HG02970 (cell line): ENCODE results near the gene SPATA25.
"Not testable (repeated sequence)": the region's sequence is repeated elsewhere in the genome, so short reads cannot be mapped to it uniquely, and the experiment has no call there.

Source experiments
- ATAC-seq: cut with Tn5 transposase; IDR thresholded peaks from one replicate; pipeline ENCODE4 v1.9.1; 2021; ENCODE audit warnings: mild to moderate bottlenecking, moderate library complexity, moderate number of reproducible peaks; ENCODE audit not compliant: unreplicated experiment, low FRiP score

Gene SPATA25, protein sequence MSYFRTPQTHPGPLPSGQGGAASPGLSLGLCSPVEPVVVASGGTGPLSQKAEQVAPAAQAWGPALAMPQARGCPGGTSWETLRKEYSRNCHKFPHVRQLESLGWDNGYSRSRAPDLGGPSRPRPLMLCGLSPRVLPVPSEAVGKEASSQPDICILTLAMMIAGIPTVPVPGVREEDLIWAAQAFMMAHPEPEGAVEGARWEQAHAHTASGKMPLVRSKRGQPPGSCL

DNA sequence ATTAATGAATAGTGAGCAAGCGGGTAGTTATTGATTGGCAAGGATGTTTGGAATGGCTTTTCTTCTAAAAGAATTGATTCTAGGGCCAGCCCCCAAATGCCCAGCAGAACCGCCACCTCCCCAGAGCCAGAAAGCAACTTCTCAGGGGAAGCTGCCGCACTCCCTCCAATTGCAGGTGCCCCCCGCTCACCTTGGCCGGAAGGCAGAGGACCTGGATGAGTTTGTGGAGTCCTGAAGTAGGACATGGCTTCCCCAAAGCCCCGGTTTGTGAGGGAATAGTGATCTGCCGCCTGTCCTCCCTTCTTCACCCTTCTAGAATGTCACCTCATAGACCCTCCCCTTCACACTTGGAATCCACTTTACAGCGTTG is at the start of gene SPATA25:
SPATA25 (minus strand) TSS at position 277 of the 370 bp plus-strand sequence; CDS start at position 245, 32 bp downstream.
- no peak for ATAC-seq

DNA sequence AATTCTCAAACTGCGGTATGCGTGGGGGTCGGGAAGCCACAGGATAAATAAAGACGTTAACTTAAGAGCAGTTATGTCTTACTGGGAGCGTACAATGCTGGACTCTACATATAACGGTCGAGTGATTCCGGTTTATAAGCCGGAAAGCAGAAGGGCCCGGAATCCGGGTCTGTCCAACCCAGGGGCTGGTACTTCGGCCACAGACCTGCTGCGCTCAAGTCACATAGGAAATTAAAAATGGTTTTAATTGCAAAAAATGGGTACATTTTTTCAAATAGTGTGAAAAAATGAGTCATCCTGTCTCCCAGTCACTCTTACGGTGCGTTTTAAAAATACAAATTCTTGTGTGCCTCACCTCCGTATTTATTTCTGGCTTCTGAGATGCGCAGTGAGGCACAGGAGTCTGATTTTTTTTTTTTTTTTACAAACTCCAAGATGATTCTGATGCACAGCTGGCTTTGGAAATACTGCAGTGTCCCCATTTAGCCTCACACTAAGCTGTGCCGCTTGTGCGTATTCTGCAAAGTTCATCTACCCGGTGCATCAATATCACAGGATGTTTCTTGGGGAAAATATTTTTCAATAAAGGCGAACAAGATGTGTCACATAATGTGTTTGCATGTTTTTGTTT is 48.1 kb upstream of the SPATA25 start:
- peak; percentile 5 for ATAC-seq

DNA sequence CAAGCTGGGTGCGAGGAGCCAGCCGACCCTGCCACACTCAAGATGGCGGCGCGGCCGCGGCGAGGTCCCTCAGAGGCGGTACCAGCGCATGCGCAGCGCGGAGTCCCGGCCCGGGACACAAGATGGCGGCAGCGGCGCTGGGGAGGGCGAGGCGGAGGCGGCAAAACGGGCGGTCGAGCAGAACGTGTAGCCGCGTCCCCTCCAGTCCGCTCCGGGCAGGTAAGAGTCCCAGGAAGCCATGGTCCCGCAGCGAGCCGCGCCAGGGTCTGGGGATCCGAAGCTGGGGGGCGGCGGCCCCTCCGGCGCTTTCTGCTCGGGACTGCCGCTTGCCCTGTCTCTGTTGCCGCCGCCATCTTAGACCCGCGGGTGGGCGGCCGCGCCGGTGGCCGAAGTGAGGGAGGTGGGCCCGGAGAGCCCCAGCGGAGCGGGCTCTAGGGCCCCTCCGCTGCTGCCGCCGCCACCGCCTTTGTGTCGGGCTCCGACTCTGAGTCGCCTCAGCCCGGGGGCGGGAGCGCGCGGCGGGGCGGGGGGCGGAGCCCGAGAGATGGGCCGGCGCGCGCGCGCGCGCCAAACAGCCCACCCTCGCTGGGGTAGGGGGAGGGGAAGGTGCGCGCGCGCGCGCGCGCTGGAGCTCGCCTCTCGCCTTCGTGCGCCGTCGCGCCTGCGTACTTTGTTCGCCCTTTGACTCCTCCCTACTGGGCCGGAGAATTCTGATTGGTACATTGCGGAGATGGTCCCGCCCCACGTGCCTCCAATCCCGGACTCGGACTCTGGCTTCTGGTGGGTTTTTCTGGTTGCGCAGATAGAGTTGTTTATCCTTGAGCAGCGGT is 47.4 kb upstream of the SPATA25 start, which contains the start of gene PCIF1:
PCIF1 (plus strand) TSS at position 98 of the 830 bp plus-strand sequence. CDS start 4,317 bp downstream, outside the sequence.
- peak; percentile 76 for ATAC-seq

DNA sequence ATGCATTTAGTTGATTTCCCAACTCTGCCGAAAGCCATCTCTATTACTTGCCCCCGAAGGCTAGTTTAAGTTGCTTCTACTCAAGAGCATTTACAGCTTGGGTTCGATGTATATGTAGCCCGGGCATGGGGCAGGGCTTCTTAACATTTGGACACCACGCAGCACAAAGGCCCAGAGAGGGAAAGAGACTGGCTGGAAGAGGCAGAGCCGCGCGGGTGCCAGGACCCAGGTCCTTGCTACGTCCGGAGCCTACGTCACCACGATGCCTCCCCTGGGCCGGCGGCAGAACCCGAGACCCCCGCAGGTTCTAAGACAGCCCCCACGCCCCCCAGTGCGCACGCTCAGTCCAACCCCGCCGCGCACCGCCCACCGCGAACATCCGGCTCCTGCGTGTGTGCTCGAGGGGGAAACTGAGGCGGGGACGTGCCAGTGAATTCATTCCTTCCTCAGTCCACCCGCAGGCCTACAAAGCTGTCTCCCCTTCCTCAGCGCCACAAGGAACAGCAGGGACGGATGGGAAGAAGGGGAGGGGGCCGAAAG is 46.7 kb upstream of the SPATA25 start:
- ATAC-seq = peak; percentile 13

DNA sequence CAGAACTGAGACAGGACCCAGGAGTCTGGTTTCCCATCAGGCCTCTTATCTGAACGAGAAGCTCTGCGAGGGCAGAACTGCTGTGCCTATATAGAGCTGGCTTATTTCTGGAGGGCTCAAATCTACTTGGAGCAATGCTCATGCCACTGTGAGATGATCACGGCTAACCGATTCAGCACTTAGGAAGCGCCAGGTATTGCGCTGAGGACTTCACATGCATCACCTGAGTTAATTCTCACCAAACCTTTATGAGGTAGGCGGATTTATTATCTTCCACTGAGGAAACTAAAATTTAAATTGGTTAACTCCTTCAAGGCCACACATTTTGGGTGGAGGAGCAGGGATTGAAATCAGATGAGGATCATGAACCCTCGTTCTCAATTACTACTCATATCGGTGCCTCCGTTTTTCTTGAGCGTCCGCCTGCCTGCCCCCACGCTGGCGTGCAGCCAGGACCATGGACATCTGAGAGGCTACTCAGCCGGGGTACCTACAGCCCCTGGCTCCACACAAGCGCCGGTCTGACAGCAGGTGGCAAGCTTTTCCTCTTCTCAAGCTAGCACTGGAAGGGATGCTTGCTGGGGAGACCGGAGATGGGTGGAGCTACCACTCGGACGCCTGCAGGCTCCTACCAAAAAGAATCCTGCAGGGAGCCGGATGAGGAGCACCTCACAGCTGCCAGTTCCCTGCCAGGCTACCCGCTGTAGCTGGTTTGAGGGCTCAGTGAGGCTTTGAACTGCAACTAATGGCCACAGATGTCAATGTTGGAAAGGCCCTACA is 46.0 kb upstream of the SPATA25 start:
- no peak for ATAC-seq

DNA sequence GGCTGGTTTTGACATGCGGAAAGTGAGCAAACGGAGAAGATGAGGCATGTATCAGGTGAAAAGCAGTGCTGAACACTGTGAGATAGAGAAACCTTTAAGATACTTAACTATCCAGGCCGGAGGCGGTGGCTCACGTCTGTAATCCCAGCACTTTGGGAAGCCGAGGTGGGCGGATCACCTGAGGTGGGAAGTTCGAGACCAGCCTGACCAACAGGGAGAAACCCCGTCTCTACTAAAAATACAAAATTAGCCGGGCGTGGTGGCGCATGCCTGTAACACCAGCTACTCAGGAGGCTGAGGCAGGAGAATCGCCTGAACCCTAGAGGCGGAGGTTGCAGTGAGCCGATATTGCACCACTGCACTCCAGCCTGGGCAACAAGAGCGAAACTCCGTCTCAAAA is 44.3 kb upstream of the SPATA25 start:
- ATAC-seq = not testable (repeated sequence)

DNA sequence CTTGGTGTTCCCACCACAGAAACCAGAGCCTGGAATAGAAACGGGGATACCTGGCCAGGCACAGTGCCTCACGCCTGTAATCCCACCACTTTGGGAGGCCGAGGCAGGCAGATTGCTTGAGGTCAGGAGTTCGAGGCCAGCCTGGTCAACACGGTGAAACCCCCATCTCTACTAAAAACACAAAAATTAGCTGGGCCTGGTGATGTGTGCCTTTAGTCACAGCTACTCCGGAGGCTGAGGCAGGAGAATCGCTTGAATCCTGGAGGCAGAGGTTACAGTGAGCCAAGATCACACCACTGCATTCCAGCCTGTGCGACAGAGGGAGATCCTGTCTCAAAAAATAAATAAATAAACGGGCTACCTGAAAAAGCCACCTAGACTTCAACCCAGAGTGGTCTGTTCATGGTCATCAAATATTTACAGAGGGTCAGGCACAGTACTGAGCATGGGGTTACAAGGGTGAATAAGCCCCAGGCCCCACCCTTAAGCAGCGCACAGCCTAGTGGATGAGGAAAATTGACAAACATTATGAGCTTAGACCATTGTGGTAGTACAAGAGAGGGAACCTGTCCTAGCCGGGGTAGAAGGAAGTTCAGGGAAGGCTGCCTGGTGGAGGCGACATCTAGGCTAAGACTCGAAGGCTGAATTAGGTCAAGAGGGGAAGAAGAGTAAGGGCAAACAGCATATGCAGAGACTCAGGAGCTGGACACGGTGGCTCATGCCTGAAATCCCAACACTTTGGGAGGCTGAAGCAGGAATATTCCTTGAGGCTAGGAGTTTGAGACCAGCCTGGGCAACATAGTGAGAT is 39.9 kb upstream of the SPATA25 start:
- no peak for ATAC-seq

DNA sequence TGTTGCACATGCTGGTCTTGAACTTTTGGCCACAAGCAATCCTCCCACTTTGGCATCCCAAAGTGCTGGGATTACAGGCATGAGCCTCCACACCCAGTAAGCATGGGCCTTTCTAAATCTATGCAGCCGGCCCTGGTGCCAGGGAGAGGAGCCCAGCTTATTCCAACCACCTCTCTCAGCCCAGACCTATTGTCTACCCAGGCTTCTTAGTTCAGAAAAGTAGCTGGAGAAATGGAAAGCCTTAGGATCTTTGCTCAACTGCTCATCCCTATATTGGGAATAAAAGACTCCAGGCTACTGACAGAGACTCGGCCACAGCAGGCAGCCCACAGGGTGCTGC is 39.3 kb upstream of the SPATA25 start:
- no peak for ATAC-seq

DNA sequence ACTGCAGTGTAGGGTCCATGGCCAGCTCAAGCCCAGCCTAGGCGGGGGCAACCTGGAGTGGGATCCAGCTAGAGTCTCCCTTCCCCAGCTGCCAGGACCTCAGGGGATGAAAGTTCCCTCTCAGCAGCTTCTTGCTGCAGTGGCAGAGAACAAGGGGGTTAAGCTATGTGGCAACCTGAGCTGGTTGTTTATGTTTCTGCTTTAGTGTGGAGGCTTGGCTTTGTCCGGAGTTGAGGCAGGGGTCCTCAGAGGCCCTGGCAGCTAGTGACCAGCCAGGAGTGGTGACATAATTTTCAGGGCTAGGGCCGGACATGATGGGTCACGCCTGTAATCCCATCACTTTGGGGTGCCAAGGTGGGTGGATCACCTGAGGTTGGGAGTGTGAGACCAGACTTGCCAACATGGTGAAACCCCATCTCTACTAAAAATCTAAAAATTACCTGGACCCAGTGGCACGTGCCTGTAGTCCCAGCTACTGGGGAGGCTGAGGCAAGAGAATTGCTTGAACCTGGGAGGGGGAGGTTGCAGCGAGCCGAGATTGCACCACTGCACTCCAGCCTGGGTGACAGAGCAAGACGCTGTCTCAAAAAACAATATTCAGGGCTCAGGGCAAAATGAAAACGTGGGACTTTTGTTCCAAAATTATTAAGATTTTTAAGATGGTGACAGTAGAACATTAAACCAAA is 38.5 kb upstream of the SPATA25 start:
- no peak for ATAC-seq

DNA sequence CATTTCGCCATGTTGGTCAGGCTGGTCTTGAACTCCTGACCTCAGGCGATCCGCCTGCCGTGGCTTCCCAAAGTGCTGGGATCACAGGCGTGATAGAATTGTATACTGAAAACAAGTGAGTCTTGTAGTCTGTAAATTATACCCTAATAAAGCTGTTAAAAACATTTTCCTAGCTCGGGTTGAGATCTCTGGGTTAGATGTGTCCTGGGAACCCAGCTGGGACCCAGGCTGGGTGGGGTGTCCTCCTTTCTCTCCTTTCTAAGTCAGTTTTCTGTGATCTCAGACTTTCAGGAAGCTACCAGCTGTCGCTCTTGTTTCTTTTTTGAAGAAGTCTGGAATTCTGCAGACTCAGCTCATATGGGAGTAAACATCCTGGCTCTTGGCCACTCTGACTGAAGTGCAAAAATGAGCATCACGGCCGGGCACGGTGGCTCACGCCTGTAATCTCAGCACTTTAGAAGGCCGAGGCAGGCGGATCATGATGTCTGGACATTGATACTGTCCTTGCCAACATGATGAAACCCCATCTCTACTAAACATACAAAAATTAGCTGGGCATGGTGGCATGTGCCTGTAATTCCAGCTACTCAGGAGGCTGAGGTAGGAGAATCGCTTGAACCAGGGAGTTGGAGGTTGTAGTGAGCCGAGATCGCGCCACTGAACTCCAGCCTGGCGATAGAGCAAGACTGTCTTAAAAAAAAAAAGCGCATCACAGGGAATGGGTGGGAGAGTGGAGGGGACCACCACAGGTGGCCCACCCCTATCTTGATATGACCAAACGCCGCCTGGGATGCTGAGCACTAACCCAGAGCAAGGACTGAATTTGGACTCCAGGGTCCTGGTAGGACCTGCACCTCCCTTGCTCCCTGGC is 37.2 kb upstream of the SPATA25 start:
- ATAC-seq = no peak

DNA sequence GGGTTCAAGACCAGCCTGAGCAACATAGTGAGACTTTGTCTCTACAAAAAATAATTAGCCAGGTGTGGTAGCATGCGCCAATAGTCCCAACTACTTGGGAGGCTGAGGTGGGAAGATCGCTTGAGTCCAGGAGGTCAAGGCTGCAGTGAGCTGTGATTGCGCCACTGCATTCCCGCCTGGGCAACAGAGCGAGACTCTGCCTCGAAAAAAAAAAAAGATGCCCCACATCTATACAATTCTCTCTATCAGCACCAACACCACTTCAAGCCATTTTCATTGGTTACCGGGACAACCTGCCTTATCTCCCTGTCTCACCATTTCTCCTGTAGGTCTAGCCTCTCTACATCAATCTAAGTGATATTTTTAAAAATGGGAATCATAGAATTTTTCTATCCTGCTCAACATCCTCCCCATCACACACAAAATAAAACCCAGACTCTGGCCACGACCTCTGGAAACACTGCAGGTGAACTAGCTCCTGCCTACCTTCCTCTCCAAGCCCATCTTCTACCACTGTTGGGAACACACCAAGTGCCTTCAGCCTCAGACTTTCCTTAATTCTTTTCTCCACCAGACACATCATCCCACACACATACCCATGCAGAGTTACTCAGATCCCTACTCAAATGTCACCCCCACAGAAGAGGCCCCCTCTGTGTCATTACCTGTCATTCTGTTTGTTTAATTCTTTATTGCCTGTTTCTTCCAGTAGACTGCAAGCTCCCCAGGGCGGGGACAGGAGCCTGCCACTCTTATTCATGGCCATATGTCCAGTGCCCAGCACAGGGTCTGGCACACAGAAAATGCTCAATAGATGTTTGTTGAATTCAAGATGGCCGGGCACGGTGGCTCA is 34.1 kb upstream of the SPATA25 start:
- ATAC-seq = no peak

DNA sequence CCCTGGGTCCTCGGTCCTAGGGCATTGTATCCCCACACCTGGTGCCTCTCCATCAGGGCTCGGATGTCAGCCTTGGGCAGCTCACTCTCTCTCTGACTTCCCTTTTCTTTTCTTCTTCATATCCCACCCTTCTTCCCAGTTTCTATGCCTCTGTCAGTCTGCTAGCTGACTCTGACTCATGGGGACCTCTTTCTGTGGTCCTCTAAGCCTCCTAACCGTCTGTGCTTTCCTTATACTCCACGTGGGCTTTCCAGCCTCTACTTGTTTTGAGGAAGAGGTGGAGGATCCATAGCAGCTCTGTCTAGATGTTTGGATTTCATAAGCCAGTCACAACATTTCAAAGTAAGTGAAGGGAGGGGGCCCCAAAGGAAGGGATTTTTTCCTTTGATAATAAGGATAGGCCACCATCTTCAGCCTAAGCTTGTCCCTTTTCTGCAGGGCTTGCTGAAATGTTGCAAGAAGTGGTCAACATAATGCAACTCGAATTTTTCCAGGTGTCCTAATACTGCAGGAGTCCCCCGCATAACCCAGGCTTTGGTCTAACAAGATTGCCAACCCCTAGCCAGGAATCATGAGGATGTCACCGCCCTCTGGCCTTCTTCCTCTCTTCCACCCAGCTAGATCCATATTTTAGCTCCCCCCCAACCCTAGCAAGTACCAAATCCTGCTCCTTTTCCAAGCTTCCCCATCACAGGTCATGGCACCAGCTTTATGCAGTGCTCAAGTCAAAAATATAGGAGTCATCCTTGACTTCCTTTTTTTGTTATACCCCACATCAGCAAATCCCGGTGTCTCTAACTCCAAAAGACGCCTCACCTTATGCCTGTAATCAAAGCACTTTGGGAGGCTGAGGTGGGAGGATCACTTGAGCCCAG is 33.3 kb upstream of the SPATA25 start:
- no peak for ATAC-seq

DNA sequence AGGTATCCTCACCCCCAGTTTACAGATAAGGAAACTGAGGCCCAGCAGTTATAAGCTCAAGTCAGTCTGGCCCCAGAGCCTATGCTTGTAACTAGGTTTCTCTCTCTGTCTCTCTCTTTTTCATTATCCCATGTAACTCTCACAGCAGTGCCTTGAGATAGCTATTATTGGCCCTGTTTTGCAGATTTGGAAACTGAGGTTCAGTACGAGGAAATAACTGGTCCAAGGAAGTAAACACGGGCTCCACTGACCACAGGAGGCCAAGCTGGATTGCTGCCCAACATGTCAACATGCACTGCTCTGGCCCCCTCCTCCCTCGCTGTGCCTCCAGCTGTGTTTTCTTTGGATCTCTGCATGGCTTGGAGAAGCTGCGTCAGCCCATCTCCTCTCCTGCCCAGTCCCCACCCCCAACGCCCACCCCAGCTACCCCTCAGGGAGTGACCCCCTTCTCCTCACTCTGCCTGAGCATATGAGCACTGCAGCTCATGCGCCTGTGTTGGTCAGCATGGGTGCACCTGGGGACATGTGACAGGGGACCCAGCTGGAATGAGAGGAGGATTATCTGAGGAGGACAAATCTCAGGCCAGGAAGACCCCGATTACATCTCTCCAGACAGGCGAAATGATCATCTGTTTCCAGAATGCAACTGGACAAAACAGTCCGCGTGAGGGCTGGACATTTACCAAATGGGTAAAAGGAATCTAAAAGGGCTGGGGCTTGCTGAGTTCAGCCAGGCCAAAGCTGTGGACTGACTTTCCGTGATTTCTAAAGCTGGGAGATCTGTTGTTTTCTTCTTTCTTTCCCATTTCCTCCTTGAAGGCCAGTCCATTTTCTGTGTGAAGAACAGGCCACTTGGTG is 32.3 kb upstream of the SPATA25 start:
- no peak for ATAC-seq

DNA sequence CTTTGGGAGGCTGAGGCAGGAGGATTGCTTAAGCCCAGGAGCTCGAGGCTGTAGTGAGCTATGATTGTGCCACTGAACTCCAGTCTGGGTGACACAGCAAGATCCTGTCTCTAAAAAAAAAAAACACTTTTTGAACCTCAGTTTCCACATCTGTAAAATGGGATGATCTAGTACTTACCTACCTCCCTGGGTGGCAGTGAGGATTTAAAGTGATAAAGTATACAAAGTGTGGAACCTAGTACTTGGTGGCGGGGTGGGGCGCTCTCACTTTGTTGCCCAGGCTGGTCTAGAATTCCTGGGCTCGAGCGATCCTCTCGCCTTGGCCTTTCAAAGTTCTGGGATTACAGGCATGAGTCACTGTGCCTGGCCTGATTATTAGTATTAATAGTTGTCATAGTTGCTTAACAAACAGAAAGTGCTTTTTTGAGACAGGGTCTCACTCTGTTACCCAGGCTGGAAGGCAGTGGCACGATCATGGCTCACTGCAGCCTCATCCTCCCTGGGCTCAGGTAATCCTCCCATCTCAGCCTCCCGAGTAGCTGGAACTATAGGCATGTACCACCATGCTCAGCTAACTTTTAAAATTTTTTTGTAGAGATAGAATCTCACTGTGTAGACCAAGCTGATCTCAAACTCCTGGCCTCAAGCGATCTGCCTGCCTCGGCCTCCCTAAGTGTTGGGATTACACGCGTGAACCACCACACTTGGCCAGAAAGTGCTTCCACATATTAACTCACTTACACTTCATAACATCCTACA is 31.5 kb upstream of the SPATA25 start:
- ATAC-seq = no peak
